ENCODE results near the gene ZBTB1.
A peak's percentile ranks its signal among the peaks of the same experiment; 100 is the strongest.

ZBTB1 gene, protein sequence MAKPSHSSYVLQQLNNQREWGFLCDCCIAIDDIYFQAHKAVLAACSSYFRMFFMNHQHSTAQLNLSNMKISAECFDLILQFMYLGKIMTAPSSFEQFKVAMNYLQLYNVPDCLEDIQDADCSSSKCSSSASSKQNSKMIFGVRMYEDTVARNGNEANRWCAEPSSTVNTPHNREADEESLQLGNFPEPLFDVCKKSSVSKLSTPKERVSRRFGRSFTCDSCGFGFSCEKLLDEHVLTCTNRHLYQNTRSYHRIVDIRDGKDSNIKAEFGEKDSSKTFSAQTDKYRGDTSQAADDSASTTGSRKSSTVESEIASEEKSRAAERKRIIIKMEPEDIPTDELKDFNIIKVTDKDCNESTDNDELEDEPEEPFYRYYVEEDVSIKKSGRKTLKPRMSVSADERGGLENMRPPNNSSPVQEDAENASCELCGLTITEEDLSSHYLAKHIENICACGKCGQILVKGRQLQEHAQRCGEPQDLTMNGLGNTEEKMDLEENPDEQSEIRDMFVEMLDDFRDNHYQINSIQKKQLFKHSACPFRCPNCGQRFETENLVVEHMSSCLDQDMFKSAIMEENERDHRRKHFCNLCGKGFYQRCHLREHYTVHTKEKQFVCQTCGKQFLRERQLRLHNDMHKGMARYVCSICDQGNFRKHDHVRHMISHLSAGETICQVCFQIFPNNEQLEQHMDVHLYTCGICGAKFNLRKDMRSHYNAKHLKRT

DNA sequence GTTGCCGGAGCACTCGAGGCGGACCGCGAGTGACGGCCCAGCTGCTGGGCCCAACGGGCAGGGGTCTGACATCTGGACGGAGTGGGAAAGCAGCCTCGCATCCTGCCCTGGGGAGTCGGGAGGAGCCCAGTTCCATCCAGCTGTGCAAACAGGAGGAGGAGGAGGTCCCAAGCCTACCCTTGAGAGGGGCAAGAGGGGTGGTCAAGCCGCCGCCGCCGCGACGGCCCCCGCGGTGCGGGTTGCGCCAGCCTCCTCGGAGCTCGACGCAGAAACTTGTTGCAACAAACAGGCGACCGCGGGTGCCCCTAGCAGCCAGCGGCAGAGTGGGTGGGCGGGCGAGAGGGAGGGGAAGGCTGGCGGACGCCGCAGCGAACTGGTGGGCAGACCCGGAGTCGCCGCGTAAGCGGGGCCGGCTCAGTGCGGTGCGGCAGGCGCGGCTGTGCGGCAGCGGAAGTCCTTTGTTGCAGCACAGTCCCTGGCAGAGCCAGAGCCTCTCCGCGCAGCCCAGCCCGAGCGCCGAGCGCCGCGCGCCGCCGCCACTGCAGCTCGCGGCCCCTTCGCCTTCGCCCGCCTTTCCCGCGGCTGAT, at the start of gene ZBTB1:
Gene ZBTB1, plus strand, starts transcription at position 461 of the 587 bp plus-strand sequence. CDS start 16,735 bp downstream, outside the sequence.
- DNase-seq: peak; percentile 87

DNA sequence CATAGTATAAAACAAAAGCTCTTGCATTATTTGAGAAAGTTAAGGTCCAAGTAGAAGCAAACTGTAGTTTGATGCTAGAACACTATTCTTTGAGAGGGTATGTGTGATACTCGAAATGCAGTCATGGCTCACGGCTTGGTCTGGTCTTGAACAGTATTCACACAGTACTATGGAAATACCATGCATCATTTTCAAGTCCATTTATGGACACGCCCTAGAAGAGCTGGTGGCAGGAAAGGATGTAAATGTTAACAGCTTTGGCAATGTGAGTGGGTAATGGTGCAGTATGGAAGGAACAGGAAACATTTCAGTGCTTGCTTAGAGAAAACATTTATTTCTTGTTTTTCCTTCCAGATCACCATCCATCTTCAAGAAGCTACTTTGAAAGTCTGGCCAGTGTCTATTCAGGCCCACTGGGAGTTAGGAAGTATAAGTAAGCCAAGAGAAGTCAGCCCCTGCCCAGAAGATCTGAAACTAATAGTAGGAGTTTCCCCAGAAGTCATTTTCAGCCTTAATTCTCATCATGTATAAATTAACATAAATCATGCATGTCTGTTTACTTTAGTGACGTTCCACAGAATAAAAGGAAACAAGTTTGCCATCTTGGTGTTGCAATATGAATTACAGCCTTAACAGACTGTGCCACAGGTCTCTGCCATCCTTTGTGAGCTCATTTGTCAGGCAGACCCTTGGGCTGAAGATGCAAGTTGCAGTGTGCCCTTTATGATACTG, 45.0 kb upstream of the ZBTB1 start:
- no peak for DNase-seq

DNA sequence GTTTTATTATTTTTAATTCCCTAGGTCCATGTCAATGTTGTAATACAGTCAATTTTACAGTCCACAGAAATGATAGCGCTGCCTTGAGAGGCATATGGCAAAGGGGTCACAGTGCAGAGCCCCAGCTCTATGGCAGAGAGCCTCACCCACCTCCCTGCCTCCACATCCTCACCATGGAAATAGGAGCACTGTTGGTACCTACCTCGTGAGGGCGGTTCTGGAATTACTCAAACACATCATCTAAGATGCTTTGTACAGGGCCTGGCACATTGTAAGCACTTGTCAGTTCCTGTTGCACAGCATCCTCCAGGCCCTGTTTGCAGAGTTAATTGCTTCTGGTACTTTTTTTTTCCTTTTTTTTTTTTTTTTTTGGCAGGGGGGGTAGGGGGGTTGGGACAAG, 43.3 kb upstream of the ZBTB1 start:
- no peak for DNase-seq

DNA sequence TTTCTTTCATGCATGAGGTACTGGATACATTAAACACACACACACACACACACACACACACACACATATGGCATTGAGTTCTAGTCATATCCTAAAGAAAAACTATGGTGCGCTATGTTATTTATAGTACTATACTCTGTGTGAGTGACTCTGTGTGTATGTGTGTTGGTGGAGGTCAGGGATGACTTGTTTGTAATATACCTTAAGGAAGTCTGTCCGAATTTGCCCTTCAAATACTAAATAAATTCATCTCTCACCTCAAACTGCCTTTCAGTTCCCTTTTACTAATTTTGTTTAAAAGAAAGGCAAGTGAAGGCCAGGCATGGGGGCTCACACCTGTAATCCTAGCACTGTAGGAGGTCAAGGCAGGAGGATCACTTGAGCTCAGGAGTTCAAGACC, 41.4 kb upstream of the ZBTB1 start:
- no peak for DNase-seq

DNA sequence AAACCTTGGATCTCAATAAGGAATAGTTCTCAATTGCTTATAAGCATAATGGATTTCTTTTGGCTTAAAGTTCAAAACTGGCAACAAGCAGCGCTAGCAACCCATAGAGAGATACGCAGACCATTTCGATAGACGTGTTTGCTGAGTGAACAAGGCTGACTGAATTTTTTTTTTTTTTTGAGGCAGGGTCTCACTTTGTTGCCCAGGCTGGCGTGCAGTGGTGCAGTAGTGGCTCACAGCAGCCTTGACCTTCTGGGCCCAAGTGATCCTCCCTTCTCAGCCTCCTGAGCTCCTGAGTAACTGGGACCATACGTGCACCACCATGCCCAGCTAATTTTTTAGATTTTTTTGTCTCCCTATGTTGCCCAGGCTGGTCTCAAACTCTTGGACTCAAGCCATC, 40.7 kb upstream of the ZBTB1 start:
- DNase-seq: no peak

DNA sequence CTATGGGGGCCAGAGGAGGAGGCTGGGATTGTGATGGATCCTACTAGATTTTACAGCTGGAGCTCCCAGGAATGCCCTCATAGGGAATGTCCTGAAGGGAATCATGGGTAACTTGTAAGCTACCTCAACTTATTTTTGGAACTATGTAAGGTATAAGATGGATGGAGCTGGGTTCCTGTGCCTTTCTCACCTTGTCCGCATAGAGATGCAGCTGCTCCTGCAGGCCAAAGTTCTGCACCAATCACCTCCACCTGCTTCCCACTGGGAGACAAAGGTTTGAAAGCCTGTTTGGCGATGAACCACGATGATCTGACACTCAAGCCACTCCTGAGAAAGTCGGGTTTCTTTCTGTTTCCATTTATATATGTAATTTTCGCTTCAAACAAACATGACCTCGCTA, 39.9 kb upstream of the ZBTB1 start:
- no peak for DNase-seq

DNA sequence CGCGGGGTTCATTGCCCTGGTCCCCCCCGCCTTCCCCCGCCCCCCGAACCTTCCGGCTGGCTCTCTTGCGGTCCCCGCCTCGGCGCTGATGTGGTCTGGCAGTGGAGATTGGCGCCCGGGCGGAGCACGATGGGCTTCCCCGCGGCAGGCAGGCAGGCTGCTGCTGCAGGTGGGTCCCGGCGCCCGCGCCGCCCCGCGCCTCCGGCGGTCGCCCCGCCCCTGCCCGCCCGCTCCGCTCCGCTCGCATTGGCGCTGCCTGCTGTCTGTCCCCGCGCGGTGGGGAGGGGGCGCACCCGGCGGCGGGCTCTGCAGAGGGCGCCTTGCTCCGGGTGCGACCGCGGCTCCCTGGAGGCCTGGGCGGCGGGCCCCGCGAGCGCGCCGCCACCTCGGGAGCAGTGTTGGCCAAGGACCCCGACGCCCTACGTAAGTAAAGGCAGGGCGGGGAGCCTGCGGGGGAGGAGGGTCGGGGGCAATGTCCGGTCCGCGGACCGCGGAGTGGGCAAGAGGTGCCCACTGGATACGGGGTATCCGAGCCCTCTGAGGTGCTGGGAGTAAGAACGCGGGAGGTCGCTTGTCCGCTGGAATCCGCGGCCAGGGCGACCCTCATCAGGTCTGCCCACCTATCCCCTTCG, 39.3 kb upstream of the ZBTB1 start, which contains the start of gene AKAP5:
Gene AKAP5, plus strand, starts transcription at position 309 of the 632 bp plus-strand sequence. CDS start 2,896 bp downstream, outside the sequence.
- DNase-seq: peak; percentile 78

DNA sequence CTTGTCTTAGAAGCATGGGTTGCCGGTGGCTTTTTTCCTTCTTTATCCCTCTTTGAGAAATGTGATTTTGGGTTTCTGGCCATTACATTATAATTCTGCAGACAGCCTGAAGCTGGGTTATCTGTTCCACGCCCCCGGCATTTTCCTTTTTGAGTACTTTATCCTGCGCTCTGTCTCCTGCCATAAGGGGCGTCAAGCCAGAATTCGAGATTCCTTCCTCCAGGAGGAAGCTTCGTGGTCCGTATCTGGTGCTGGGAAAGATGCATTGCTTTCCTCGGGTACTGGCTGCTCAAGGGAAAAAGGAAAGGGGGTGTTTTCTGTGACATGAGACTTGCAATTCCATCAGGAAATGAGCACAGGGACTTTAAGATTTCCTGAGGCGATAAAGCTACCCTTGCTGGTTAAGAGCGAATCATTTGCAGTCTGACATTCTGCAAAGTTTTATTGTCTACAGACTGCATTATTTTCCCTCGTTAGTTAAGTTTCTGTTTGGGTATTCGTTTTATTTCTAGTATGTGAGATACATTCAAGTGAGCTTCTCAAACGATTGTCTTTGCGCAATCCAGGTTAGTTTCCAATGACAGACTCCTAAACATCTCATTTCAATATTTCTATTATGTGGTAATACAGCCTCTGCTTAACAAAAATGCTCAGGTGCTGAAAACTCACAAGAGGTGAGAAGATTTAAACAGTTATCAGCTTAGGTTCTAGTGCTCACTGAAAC, 38.6 kb upstream of the ZBTB1 start:
- no peak for DNase-seq

DNA sequence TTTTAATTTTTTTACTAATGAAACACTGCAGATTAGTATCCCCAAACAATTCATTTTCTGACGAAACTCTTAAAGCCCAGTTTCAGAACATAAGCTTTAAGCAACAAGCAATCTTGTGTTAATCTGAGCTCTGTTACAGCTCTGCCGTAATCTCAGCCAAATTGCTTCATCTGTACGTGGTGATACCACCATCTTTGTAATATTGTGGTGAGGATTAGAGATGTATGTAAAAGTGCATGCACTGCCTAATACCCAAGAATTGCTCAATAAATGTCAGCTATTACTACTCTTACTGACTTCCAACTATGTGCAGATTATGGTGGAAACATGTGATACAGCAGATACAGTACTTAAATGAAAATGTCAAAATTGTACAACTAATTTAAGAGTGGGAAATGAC, 37.5 kb upstream of the ZBTB1 start:
- no peak for DNase-seq

DNA sequence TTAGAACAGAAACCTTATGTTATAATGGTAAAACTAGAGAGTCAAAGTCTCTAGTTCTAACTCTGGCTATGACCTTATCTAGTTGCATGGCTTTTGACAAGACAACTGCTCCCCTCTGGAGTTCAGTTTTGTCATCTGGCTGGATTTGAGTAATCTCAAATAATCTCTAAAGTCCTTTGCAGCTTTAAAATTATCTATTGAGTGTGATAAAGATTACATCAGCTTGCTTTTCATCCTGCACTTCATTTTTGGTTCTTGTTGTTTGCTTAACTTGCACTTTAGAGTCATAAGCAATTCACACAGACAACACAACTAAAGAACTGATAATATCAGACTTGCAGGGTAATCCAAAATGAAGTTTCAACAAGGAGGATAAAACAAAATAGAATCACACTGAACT, 37.0 kb upstream of the ZBTB1 start:
- DNase-seq: no peak

DNA sequence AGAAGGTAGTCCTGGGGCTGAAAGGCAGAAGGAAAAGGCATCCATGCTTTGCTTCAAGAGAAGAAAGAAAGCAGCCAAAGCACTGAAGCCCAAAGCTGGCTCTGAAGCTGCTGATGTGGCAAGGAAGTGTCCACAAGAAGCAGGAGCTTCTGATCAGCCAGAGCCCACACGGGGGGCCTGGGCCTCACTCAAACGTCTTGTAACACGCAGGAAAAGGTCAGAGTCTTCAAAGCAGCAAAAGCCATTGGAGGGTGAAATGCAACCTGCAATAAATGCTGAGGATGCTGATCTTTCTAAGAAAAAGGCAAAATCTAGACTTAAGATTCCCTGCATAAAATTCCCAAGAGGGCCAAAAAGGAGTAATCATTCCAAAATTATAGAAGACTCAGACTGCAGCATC, 36.1 kb upstream of the ZBTB1 start:
- DNase-seq: no peak

DNA sequence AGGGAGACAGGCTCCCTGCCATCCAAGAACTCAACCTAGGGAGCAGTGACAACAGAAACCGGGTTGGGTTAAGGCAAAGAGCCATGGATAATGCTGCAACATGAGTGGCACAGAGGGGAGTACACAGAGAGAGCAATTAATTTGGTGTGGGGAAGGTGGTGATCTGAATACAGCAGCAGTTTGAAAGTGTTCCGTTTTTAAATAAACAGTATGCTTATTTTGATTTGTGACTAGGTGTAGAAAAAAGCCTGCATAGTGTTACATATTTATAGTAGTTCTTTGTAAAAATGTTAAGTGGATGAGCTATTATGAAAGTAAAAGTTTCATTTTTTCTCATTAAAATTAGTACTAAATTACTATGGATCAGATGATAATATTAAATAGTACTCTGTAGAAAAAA, 30.5 kb upstream of the ZBTB1 start:
- no peak for DNase-seq

DNA sequence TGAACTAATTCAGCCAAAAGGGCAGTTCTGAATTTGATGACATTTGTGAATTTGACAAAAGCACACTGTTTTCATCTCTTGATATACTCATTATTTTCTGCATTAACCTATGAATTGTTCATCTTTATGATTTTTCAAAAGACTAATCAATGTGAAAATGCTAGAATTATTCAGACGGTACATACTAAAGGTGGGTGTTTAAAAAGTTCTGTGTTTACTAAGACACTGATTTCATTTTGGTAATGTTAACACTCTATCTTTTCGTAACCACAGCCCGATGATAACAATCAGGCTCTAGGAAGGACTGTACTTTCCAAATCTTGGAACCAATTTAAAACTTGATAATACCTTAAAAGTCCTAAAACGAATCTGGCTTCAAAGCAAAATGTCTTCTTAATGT, 29.9 kb upstream of the ZBTB1 start:
- DNase-seq: no peak

DNA sequence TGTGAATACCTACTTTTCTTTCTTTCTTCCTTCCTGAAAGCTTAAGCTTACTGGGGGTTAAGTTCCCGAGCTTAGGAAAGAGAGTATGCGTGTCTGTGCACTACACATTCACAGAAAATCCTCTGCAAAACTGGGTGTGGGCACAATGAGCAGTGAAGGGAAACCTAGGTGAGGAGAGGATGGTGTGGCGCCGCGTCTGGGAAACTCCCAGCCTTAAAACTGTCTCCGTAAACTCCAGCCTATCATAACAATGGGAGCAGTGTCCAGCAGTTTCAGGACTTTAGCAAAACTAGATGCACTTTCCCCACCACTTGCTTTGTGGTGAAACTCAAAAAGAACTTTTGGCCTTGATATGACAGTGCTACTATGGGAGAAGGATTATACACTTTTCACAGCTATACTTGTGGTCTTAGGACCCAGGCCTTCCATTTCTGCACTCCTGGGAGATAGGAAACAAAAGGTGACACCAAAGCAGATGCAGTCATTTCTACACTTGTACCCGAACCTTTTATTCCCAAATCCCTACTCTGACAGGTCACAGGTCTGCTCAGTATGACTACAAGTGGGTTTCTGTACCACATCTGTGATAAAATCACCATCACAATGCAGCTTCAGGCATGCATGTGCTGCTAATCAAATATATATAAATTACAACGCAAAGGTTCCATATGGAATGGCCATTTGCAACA, 28.8 kb upstream of the ZBTB1 start:
- DNase-seq: no peak

DNA sequence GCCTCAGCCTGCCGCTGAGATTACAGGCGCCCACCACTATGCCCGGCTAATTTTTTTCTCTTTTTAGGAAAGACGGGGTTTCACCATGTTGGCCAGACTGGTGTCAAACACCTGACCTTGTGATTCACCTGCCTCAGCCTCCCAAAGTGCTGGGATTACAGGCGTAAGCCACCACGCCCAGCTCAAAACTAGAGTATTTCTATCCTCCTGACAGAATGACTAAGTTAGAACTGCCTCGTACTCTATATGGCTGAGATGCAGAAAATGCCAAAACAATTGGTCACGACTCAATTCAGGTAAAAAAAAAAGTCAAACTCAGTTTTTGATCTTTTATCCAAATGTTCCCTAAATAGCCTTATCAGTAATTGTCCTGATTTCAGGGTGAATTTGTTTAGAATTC, 28.1 kb upstream of the ZBTB1 start:
- no peak for DNase-seq

DNA sequence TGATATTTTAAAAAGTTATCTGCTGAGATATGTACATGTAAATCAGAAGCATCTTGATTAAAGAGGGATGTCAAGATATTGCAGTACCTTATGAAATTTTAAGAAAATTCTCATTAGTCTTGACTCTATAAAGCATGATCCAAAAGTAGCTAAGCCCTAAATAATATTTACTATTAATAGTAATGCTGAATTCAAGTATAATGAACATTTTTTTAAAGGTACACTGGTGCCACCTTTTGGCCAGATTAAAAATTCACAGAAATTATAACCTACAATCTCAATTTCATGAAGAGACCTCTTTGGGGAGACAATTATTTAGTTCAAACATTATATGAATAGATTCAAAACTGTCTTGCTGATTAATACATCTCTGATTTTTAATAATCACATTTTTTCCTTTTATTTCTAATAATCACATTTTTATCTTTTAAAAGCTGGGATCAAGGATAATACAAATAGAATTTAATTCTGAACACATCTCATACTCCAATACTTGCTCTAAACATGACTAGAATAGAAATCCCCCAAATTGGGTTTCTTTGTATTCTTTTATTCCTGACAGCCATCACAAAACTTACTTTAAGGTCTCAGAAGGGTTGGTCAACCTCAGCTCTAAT, 25.8 kb upstream of the ZBTB1 start:
- DNase-seq: peak; percentile 63

DNA sequence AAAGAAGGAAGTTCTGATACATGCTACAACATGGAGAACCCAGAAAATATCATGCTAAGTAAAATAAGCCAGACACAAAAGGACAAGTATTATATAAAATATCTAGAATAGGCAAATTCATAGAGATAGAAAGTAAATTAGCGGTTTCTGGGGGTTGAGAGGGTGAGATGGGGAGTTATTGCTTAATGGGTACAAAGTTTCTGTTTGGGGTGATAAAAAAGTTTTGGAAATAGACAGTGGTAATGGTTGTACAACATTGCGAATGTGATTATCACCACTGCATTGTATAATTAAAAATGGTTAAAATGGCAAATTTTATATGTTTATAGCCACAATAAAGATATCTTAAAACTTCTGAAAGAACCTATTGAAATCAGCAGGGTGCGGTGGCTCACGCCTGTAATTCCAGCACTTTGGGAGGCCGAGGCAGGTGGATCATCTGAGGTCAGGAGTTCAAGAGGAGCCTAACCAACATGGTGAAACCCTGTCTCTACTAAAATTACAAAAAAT, 15.9 kb upstream of the ZBTB1 start:
- DNase-seq: no peak

DNA sequence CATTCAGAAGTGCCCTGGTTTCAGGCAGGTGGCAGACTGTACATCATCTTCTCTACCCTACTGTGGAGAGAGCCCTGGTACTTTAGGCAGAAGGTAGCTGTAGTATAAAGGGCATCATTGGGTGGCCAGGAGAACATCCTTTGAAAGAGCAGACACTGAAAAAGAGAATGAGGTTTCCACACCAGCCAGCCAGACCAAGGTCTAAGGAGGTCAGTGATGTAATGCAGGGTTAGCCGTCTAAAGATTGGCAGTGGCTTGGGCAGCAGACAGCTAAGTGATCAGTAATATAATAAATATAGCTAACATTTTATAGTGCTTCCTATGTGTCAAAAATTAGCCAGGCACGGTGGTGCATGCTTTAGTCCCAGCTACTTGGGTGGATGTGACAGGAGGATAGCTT, 12.9 kb upstream of the ZBTB1 start:
- no peak for DNase-seq

DNA sequence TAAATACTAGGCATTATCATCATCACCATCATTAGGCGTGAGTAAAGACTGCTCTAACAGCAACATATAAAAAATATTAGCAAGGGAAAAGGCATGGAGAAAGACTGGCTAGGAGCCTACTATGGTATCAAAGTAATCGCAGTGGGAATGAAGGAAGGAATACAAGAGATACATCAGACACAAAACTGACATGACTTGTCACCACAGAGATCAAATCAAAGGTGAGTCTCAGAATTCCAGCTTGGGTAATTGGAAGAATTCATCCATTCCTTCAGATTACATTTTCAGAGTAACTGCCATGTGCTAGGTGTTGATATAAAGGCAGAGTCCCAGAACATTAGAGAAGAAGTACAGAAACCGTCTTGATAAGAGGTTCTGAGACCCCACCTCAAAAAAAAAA, 11.1 kb upstream of the ZBTB1 start:
- no peak for DNase-seq

DNA sequence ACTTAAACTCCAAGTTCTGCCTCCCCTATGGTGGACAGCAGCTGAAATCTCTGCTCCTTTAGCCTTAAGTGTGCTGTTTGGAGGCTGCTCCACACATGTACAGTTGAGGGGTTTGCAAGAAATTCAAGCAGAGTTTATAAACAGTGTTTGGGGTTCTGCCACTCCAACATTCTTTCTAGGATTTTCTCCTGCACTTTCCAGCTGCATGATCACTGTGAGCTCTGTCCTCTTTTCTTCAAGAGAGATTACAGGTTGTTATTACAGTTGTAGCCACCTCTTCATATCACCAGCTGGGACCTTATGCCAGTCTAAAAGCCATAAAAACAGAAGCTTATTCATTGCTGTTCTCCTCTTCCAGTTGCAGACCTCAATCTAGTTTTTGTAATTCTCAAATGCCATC, 9.3 kb upstream of the ZBTB1 start:
- DNase-seq: no peak

DNA sequence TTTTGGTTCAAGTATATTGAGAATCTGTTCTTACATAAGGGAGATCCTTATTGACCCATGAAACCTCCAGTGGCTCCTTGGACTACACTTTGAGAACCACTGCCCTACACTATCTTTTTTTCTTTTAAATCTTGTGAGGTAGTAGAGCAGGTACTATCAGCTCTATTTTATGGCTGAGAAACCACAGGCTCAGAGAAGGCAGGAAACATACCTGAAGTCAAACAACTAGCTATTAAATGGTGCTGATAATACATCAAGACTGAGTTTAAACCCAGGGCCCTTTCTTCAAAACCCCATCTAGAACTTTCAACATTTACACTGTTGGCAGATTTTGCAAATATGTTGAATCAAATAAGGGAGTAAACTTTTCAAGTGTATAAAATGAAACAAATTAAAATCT, 7.8 kb upstream of the ZBTB1 start:
- DNase-seq: no peak

Data from CD4-positive, alpha-beta T cell treated with Interleukin-10 for 1 hour (primary cell).